ENCODE data around the gene SLC7A5. TPM values are rescaled to one million over a fixed set of nuclear protein-coding genes. Genes with fewer than 3 reads are reported as not detected.
"Not testable (repeated sequence)": the region's sequence is repeated elsewhere in the genome, so short reads cannot be mapped to it uniquely, and the experiment has no call there.

The SLC7A5 gene
- polyA plus RNA-seq, 3 donors: 4.8 to 10.0 (median 6.1) TPM

DNA sequence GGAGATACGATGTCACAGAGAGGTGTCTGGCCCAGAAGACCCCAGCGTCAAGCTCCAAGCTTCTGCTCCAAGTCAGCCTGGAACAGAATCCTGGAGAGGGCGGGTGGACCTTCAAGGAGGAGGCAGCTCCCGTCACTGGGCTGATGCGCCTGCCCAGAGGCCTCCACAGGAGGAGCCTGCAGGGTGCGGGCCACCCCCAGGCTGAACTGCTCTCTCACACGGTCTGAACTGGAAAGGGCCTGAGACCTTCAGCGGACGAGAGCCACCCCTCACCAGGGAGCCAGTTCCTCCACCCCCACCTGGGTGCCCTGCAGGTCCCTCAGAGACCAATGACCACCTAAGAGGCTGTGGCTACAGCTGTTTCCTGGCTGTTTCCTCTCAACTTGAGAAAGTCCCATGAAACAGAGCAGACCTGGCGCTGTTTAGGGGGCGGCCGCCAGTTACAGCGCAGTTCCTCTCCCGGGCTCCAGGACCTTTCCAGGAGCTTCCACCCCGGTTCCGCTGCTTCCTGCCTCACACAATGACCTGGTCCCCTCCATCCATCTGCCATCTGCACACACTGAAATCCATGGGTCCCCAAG, 67.5 kb downstream of the SLC7A5 start:
- no peak for DNase-seq

DNA sequence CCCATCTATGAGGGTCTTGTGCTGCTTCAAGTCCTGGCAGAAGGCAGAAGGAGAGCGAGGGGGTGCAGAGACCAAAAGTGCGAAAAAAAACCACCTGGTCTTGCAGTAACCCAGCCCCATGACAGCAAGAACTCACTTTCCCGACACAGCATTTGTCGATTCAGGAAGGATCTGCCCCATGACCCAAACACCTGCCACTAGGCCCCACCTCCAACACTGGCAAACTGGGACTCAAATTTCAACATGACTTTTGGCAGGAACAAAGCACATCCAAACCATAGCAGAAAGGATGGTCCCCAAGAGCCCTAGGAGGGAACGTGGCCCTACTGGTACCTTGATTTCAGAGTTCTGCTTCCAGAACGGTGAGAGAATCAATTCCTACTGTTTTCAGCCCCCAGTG, 68.8 kb downstream of the SLC7A5 start:
- no peak for DNase-seq

DNA sequence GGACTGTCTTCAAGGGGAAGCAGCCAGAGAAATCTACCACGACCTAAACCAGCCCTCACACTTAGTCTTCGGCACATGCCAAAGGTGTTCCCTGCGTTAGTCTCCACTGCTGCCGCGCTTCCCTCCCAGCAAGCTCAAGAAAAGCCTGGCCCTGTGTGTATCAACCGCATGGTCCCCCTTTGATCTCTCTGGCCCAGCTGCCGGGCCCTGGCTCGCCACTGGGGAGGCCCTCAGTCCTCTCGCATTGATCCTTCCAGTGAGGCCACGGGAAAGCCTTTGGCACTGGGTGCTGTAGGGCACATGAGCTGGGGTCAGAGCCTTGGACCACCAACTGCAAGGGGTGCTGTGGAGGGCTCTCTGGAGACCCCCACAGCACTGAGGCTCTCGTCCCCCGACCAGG, 74.0 kb downstream of the SLC7A5 start:
- DNase-seq: no peak

DNA sequence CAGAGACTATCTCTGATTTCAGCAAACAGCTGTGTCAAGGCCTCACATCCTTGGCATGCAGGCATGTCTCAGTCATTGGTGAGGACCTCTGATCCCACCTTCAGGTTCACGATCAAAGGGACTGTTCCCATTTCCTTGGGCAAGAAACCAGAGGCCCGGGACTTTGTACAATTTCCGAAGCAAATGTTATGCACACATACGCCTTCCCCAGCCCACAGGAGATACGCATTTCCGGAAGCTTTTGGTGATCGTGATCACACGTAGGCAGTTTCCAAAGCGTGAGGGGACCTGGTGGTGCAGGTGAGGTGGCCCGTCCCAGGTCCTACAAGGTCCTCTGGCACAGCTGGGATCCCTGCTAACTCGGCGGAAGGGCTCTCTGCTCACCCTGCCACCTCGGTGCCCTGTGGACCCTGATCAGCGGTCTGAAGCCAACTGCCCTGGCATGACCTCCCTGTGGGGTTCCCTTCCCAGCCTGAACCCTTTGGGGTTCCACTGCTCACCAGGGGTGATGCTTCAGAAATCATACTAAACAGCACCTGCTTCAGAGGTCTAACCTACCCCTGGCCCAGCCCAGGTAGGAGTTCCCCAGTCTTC, 74.7 kb downstream of the SLC7A5 start:
- no peak for DNase-seq

DNA sequence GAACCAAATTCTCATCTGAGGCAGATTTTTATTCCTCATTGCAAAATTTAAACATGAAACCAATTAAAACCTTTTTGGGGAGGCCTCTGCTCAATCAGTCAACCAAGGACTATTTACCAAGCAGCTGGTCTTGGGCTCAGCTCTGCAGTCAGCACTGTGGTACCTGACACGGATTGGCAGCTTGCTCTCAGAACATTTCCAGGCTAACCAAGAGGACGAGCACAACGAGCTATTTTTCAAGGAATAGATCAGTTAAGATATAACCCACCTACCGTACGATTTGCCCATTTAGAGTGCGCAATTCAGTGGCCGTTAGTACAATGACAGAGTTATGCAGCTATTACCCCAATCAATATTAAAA, 77.1 kb downstream of the SLC7A5 start:
- DNase-seq: no peak

DNA sequence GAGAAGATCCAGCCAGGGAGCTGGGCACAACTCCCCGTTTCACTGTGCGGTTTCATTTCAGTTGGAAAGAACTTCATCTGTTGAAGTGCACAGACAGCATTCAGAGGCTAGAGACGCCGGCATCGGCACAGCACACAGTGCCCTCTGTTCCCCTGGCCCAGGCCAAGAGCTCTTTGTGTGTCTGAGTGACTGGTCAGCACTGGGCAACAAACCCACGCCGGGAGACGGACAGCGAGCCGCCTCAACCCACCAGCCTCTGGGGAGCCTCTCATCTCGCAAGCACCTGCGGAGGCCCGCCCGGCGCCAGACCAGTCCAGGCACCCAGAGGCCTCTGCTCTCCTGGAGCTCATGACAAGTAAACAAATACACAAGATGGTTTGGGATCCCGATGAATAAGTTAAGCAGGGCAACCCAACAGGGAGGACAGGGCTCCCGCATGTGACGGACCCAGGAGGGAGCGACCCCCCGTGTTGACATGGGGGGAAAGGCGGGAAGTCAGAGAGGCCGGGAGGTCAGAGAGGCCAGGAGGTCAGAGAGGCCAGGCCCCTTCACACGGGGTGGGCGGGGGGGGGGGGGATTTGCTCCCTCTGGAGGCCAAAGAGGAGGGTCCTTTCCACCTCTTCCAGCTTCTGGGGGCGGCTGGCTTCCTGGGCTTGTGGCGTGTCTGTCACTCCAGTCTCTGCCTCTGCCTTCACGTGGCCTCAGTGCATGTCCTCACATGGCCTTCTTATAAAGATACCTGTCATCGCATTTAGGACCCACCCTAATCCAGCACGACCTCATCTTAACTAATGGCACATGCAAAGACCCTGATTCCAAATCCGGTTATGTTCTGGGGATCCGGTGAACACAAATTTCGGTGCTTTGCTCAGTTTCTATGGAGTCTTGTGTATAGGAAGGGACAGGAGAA, 77.8 kb downstream of the SLC7A5 start:
- no peak for DNase-seq

DNA sequence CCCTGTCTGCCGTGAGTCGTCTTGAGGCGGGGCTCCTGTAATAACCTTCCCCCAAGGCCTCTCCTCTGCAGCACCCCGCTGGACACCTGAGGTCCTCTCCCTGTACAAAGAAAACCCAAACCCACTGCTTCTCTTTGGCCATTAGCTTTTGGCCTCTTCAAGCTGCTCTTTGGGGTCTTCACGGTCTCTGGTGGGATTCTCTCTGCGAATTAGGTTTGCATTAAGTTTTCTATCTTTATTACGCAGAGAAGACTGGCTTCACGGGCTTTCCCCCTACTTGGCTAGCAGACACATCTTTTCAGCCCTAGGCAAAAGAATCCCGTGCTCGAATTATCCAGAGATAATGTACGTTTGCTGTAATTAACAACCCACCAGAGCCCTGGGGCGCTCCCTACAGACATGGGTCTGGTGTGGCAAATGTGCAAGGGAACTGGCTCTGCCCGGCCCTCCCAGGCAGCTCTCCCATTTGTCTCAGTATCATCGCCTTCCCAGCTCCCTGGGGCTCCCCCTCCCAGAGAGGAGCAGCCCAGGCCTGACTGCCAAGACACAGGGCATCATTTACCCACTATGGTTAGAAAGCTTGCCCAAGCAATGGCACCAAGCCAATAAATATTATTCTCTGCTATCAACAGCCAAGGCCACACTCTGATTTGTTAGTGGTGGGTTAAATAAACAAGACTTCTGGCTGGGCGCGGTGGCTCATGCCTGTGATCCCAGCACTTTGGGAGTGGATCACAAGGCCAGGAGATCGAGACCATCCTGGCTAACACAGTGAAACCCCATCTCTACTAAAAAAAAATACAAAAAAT, 78.8 kb downstream of the SLC7A5 start:
- no peak for DNase-seq

DNA sequence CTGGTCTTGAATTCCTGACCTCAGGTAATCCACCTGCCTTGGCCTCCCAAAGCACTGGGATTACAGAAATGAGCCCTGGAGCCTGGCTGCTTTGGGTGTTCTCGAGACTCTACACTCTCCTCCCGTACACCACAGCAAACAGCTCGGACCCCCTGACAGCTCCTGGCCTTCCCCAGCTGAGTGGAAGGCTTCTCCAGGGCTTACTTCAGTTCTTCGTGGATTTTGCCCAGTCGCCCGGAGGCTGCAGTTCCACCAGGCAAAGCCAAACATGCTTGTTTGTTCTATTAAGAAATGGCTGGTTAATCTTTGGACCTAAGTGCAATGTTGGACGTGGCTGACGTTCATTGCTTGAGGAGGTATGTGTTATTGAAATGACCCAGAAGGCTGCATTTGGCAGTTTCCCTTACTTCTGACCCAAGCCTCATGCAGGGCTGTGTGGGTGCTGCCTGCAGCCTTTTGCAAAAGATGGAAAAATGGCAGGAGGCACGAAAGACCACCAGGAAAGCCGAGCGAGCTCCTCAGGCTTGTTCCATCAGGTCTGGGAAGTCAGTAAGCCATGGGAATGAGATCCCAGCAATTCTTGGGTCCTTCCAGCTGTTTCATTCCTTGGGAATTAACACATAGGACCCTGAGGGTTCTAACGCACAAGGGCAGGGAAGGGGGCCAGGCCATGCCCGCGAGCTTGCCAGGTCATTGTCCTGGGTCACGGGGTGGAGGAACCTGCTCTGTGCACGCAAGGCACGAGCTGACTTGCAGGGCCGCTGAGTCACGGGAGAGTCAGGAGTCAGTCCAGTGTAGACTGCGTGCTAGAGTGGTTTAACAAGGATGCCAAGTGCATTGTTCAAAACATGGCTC, 79.6 kb downstream of the SLC7A5 start:
- no peak for DNase-seq

DNA sequence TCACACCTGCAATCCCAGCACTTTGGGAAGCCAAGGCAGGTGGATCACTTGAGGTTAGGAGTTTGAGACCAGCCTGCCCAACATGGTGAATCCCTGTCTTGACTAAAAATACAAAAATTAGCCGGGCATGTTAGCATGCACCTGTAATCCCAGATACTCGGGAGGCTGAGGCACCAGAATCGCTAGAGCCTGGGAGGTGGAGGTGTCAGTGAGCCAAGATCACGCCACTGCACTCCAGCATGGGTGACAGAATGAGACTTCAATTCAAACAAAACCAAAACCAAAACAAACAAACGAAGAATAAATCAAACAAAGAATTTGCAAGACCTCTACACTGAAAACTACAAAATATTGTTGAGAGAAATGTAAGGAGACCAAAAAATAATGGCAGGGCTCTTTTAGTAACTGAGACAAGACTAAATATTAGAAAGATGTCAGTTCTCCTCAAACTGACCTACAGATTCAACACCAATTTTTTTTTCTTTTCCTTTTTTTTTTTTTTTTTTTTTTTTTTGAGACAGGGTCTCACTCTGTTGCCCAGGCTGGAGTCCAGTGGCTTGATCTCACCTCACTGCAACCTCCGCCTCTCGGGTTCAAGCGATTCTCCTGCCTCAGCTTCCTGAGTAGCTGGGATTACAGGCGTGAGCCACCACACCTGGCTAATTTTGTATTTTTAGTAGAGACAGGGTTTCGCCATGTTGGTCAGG, 80.4 kb downstream of the SLC7A5 start:
- DNase-seq: not testable (repeated sequence)

DNA sequence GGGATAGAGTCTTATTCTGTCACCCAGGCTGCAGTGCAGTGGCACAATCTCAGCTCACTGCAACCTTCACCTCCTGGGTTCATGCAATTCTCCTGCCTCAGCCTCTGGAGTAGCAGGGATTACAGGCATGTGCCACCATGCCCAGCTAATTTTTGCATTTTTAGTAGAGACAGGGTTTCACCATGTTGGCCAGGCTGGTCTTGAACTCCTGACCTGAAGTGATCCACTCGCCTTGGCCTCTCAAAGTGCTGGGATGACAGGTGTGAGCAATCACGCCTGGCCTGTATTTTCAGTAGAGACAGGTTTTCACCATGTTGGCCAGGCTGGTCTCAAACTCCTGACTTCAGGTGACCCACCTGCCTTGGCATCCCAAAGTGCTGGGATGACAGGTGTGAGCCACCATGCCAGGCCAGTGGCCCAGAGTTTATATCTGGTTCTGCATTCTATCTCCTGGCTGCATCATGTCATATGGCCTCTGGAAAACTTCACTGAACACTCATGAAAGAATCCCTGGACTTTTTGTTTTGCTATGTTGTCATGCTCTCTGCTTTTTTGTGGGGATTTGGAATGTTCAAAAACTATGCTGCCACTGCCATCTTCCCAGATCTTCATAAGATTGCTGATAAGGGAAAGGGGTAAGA, 81.7 kb downstream of the SLC7A5 start:
- not testable (repeated sequence) for DNase-seq

DNA sequence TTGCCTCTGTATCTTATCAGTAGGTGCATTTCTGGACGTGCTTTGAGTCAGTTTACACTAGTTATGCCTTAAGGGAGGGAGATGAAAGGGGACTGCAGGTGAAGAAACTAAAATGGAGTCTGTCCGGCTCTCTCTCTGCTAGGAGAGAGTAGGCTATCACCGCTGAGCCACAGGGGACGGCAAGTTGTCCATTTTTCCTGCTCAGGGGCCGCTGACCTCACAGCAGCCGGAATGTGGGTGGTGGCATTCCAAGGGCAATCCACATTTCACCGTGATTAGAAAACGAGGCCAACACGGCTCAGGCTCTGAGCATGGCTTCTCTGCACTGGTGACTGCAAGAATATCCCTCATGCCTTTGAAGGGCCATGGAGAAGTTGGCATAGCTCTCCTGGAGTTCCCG, 84.5 kb downstream of the SLC7A5 start:
- no peak for DNase-seq

DNA sequence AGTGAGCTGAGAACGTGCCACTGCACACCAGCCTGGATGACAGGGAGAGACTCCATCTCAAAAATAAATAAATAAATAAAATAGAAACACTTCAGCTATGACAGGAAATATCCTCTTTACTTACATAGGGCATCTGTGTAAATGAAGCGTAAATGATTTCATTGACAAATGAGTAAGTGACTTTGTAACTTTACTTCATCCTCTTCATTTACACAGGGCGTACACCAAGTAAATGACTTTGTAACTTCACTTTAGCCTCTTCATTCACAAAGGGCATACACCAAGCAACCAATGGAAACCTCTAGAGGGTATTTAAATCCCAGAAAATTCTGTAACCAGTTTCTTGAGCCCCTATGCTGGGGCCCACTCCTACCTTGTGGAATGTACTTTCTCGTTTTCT, 87.3 kb downstream of the SLC7A5 start:
- no peak for DNase-seq

DNA sequence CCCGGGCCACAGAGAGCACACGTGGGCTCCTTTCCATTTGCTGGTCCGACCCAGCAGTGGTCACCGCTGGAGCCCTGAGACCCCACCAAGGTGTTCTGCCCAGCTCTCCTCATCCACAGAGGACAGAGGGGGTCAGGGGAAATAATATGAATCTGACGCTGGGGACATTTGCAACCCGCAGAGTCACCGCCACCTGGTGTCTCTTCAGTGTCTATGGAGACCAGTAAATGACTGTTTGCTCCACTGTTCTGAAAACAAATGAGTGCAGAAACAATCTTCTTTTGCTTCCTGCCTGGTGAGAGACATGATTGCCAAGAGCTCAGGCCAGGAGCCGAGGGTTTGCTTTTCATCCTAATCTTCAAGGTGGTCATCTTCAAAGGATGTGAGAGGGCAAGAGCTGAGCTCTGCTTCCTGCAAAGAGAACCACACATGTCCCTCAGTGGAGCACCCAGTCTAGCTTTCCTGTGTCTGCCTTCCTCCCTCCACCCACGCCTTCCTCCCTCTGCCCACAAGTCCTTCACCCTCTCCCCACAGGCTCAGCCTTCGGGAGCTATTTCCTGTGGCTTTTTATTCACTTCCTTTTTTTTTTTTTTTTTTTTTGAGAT, 88.8 kb downstream of the SLC7A5 start:
- no peak for DNase-seq

Other genes with a start within 250 kb of the SLC7A5 start
- gene KLHDC4, start 103.5 kb downstream of the SLC7A5 start, polyA plus RNA-seq (ENCODE audit: insufficient read length in 3 of 3): 10 to 100 TPM; 28.9 to 42.6 (median 41.0) TPM
- under 1 TPM; 0.16 to 0.25 (median 0.17) TPM for gene CA5A, start 67.0 kb upstream of the SLC7A5 start, polyA plus RNA-seq (ENCODE audit: insufficient read length in 3 of 3)
- gene BANP, start 81.9 kb upstream of the SLC7A5 start, polyA plus RNA-seq (ENCODE audit: insufficient read length in 3 of 3): 10 to 100 TPM; 23.1 to 27.4 (median 27.3) TPM